ENCODE measurements around the gene SPATA31D1.

GRCh38 chr9:81971727-81972126 lies 16.8 kb upstream of the SPATA31D1 start:
- TF ChIP-seq CTCF (conservative IDR thresholded peaks at IDR 0.05 in 1 of 2, IDR thresholded peaks at IDR 0.05 in 1 of 2; ENCODE audit: low read depth in 1 of 2, low read length in 2 of 2) (no peak), EZH2 (IDR thresholded peaks at IDR 0.05; ENCODE audit: low read length, missing control alignments) (no peak)

Data from fibroblast of lung (primary cell).